ENCODE results near the gene CYP2C9.

- TF ChIP-seq EZH2 (IDR thresholded peaks at IDR 0.05) (no peak), MAX (IDR thresholded peaks at IDR 0.05) (no peak)
Observed at GRCh38 chr10:95026461-95026860, 88.0 kb downstream of the CYP2C9 start.
